Hepatocyte (in vitro differentiated cells): ENCODE data around the gene TBCD.

Experiments
- CTCF ChIP-seq: fragments of 200-600 bp; sonication (generic); IDR thresholded peaks from 2 replicates; pipeline ENCODE4 v1.5.1; 2016; ENCODE audit warnings: antibody characterized with exemption, mild to moderate bottlenecking; ENCODE audit not compliant: poor library complexity
- EZH2 ChIP-seq: fragments of 200-600 bp; sonication (generic); IDR thresholded peaks from 2 replicates; pipeline ENCODE4 v1.6.1; 2016; ENCODE audit warnings: antibody characterized with exemption, mild to moderate bottlenecking, borderline replicate concordance
- EZH2phosphoT487 ChIP-seq: fragments of 200-600 bp; sonication (generic); IDR thresholded peaks from one replicate; pipeline ENCODE4 v1.6.1; 2018; ENCODE audit warnings: antibody characterized with exemption, mild to moderate bottlenecking, low read depth, moderate library complexity; ENCODE audit not compliant: unreplicated experiment, severe bottlenecking

- TF ChIP-seq CTCF (no peak), EZH2 (no peak), EZH2phosphoT487 (no peak)
These were observed 43.8 kb downstream of the TBCD start for GRCh38 chr17:82795615-82796014.
